ENCODE results near the gene CCNJL.

DNA sequence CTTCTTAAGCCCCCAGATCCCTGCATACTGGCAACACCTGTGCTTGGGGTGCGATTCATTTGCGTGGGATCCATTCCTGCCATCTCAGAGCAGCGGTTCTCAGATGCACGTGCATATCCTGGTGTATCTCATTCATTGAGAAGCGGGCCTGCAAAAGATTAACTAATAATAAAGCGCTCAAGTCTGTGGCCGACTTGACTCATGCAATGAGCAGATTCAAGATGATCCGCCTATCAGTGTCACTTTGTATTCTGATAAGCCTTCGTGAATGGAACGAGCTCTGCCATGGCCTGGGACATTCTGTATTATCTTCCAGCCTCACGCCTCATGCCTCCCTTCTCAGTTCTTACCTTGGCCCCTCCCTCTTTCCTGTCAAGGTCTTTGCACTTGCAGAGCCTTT, 35.7 kb upstream of the CCNJL start:
- TF ChIP-seq, protein P1, sequence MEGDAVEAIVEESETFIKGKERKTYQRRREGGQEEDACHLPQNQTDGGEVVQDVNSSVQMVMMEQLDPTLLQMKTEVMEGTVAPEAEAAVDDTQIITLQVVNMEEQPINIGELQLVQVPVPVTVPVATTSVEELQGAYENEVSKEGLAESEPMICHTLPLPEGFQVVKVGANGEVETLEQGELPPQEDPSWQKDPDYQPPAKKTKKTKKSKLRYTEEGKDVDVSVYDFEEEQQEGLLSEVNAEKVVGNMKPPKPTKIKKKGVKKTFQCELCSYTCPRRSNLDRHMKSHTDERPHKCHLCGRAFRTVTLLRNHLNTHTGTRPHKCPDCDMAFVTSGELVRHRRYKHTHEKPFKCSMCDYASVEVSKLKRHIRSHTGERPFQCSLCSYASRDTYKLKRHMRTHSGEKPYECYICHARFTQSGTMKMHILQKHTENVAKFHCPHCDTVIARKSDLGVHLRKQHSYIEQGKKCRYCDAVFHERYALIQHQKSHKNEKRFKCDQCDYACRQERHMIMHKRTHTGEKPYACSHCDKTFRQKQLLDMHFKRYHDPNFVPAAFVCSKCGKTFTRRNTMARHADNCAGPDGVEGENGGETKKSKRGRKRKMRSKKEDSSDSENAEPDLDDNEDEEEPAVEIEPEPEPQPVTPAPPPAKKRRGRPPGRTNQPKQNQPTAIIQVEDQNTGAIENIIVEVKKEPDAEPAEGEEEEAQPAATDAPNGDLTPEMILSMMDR (conservative IDR thresholded peaks at IDR 0.05; ENCODE audit: low read depth, low read length), result no peak
- no peak for TF ChIP-seq EZH2 (IDR thresholded peaks at IDR 0.05; ENCODE audit: borderline replicate concordance, low read depth, low read length, poor library complexity, severe bottlenecking)
